DMS114 treated with DMSO at 0.1 percent for 48 hours (cell line): ENCODE results near the gene TRAK1.
"Not testable (repeated sequence)": the region's sequence is repeated elsewhere in the genome, so short reads cannot be mapped to it uniquely, and the experiment has no call there.

Experiments
- DNase-seq: peaks from one replicate; lab custom pipeline; 2025; ENCODE audit not compliant: unreplicated experiment; lab: John Stamatoyannopoulos, UW

The TRAK1 gene

GRCh38 chr3:42090973-42091731 is at the start of gene TRAK1:
TSS of gene TRAK1 (plus strand) at chr3:42091357. CDS start at chr3:42091470, 113 bp downstream.
- no peak for DNase-seq

- no peak for DNase-seq
Measured at GRCh38 chr3:42042747-42043098, 48.4 kb upstream of the TRAK1 start.

GRCh38 chr3:42043099-42043813 is 47.9 kb upstream of the TRAK1 start:
- no peak for DNase-seq

- no peak for DNase-seq
Measured at GRCh38 chr3:42045708-42046243, 45.4 kb upstream of the TRAK1 start.

GRCh38 chr3:42048526-42048925 is 42.6 kb upstream of the TRAK1 start:
- DNase-seq: not testable (repeated sequence)

- DNase-seq: no peak
Measured at GRCh38 chr3:42050126-42050525, 41.0 kb upstream of the TRAK1 start.

GRCh38 chr3:42051384-42052131 is 39.6 kb upstream of the TRAK1 start:
- DNase-seq: no peak

- no peak for DNase-seq
Measured at GRCh38 chr3:42052132-42052483, 39.0 kb upstream of the TRAK1 start.

GRCh38 chr3:42052484-42053351 is 38.4 kb upstream of the TRAK1 start:
- no peak for DNase-seq

GRCh38 chr3:42053476-42053875 is 37.7 kb upstream of the TRAK1 start:
- DNase-seq: no peak

GRCh38 chr3:42055291-42055690 is 35.9 kb upstream of the TRAK1 start:
- DNase-seq: no peak

GRCh38 chr3:42056840-42057239 is 34.3 kb upstream of the TRAK1 start:
- DNase-seq: no peak

- no peak for DNase-seq
Measured at GRCh38 chr3:42057561-42058211, 33.5 kb upstream of the TRAK1 start.

- no peak for DNase-seq
Measured at GRCh38 chr3:42061025-42061712, 30.0 kb upstream of the TRAK1 start.

- no peak for DNase-seq
Measured at GRCh38 chr3:42061713-42062380, 29.3 kb upstream of the TRAK1 start.

- no peak for DNase-seq
Measured at GRCh38 chr3:42062464-42062863, 28.7 kb upstream of the TRAK1 start.

GRCh38 chr3:42063888-42064287 is 27.3 kb upstream of the TRAK1 start:
- DNase-seq: no peak

GRCh38 chr3:42066516-42067181 is 24.5 kb upstream of the TRAK1 start:
- no peak for DNase-seq

GRCh38 chr3:42067326-42067725 is 23.8 kb upstream of the TRAK1 start:
- DNase-seq: no peak
